ENCODE data around the gene CYP19A1. TPM values are rescaled to one million over a fixed set of nuclear protein-coding genes. Genes with fewer than 3 reads are reported as not detected.

CYP19A1 gene
- total and polyA plus RNA-seq, 2 of the 8 experiments (the other 6 are each of a cell fraction or from before 2014, with no cell fraction given), result not detected

DNA sequence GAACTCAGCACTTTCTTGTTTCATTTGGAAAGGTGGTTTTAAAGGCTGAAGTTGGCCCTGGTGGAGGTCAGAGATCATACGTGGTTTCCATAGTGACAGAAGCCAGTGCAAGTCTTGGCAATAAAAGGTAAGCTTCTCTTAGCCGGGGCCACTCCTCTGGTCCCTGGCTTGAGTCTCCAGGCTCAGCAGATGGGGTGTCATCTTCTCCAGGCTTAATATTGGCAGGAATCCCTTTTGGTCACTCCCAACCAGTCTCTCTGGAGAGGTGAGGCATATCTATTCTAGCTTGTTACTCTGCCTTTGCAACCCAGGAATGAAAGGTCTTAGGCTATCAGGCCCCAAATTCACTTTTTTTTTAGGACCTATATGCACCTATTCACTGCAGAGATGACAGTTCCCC lies 4.8 kb downstream of the CYP19A1 start:
- Histone ChIP-seq H2BK20ac (ENCODE audit: low read length) (no peak overlapping the region), H2BK120ac (replicated peaks; ENCODE audit: low read depth, low read length) (no peak overlapping the region), H3K23me2 (ENCODE audit: low read depth, low read length) (no peaks in the 10 kb centered on the region), H3K18ac (ENCODE audit: extremely low read depth, low read length) (no peak overlapping the region), H4K8ac (ENCODE audit: extremely low read depth, insufficient read depth, low read length) (no peak overlapping the region), H3K56ac (replicated peaks; ENCODE audit: insufficient read length, low read depth, low read length) (no peak overlapping the region), H3K4me3 (ENCODE audit: extremely low read depth in 1 of 4, insufficient read depth in 2 of 4, low read depth in 3 of 4, low read length in 4 of 4) (no peak overlapping the region), H3K9ac (replicated peaks in 1 of 4; ENCODE audit: extremely low read depth in 1 of 4, low read depth in 3 of 4, low read length in 3 of 4) (no peak overlapping the region), H4K91ac (replicated peaks; ENCODE audit: insufficient read length, low read length) (no peak overlapping the region), H4K5ac (ENCODE audit: insufficient read length, low read depth, low read length) (no peak overlapping the region), H3K4me2 (ENCODE audit: insufficient read depth in 1 of 2, low read depth in 2 of 2, low read length in 2 of 2) (no peak overlapping the region), H3K4me1 (replicated peaks in 1 of 4; ENCODE audit: control insufficient read depth in 3 of 4, insufficient read depth in 4 of 4, low read length in 3 of 4) (no peaks in the 10 kb centered on the region), H4K20me1 (replicated peaks in 1 of 2; ENCODE audit: control insufficient read depth in 1 of 2, insufficient read depth in 2 of 2, low read length in 2 of 2) (no peaks in the 10 kb centered on the region), H2AFZ (ENCODE audit: low read length) (no peak overlapping the region), H3K79me2 (ENCODE audit: control insufficient read depth in 1 of 2, insufficient read depth in 2 of 2, low read length in 2 of 2) (no peaks in the 10 kb centered on the region), H2BK15ac (ENCODE audit: low read length) (no peak overlapping the region), H3K79me1 (ENCODE audit: low read depth, low read length) (no peaks in the 10 kb centered on the region), H3K9me3 (ENCODE audit: insufficient read depth in 2 of 2, low read depth in 1 of 2, low read length in 1 of 2) (no peaks in the 10 kb centered on the region), H2BK5ac (ENCODE audit: low read depth, low read length) (no peak overlapping the region), H3K14ac (ENCODE audit: insufficient read length) (no peak overlapping the region), H2AK5ac (ENCODE audit: low read depth, low read length) (no peak overlapping the region), H2BK12ac (ENCODE audit: low read depth, low read length) (no peak overlapping the region), H3K4ac (replicated peaks; ENCODE audit: insufficient read length, low read depth, low read length) (no peak overlapping the region), H3K36me3 (ENCODE audit: control insufficient read depth in 2 of 4, insufficient read depth in 4 of 4, low read length in 3 of 4) (no peaks in the 10 kb centered on the region), H3K27me3 (replicated peaks in 1 of 4; ENCODE audit: control insufficient read depth in 3 of 4, extremely low read depth in 1 of 4, insufficient read depth in 3 of 4, low read length in 3 of 4) (no peaks in the 10 kb centered on the region; a peak in 1 of 7 replicates), H3K23ac (ENCODE audit: insufficient read length) (no peak overlapping the region), H3K27ac (ENCODE audit: low read depth, low read length) (no peak overlapping the region)
- ChIA-PET POLR2A (ENCODE audit: partially characterized antibody) (no interaction called here), CTCF (ENCODE audit: partially characterized antibody) (interaction anchor here (0.8 to 1.7 kb wide), 5 partner anchors 10 to 140 kb away, joined by 3 to 4 read pairs (median 3); no protein-coding TSS in a partner anchor)
- 94% methylated on average over 2 of the region's 2 CpGs; no CpG with 5 or more reads in 1 of the 2 experiments for WGBS, 2 experiments (ENCODE audit: extremely low coverage in 1 of 2, insufficient coverage in 1 of 2, insufficient read length in 1 of 2, insufficient replicate concordance in 2 of 2, low coverage in 1 of 2, low lambda C conversion rate in 2 of 2, missing lambda C conversion rate in 1 of 2)
- TF ChIP-seq GTF2F1 (IDR thresholded peaks at IDR 0.05; ENCODE audit: borderline replicate concordance, low read depth, low read length) (no peak), KDM1A (IDR thresholded peaks at IDR 0.05; ENCODE audit: borderline replicate concordance, low read length) (no peak), TAF7 (optimal IDR thresholded peaks at IDR 0.05; ENCODE audit: borderline replicate concordance, low read depth, low read length) (no peak)
- TF ChIP-seq, protein P1, sequence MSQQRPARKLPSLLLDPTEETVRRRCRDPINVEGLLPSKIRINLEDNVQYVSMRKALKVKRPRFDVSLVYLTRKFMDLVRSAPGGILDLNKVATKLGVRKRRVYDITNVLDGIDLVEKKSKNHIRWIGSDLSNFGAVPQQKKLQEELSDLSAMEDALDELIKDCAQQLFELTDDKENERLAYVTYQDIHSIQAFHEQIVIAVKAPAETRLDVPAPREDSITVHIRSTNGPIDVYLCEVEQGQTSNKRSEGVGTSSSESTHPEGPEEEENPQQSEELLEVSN (IDR thresholded peaks at IDR 0.05), result no peak
- no peak for DNase-seq (ENCODE audit: low read depth in 1 of 2, low spot score in 2 of 2)
- no peak for FAIRE-seq
